OCI-LY3 (cell line): ENCODE data around the gene CCL26.
"Not testable (repeated sequence)": the region's sequence is repeated elsewhere in the genome, so short reads cannot be mapped to it uniquely, and the experiment has no call there.

Experiments used
- H2AFZ ChIP-seq: fragments of 200-600, 300-600 bp; shearing (Covaris generic); 2 replicates; pipeline ENCODE4 v1.6.0; 2014; ENCODE audit warnings: antibody characterized with exemption, low read depth, low read length
- H3K27ac ChIP-seq: fragments of 200-600, 300-600 bp; sonication (generic); 2 replicates; pipeline ENCODE4 v1.5.1; 2014; ENCODE audit warnings: mild to moderate bottlenecking, low read length, moderate library complexity, mixed read lengths
- H3K27me3 ChIP-seq: fragments of 200-600, 300-600 bp; sonication (generic); 2 replicates; pipeline ENCODE4 v1.6.1; 2014; ENCODE audit warnings: low read depth, low read length, mixed read lengths
- H3K36me3 ChIP-seq: fragments of 200-600, 300-600 bp; sonication (generic); replicated peaks from 2 replicates; pipeline ENCODE3; 2014; ENCODE audit warnings: low read depth, low read length, mixed read lengths
- H3K4me1 ChIP-seq: fragments of 300-600, 200-600 bp; sonication (generic); 2 replicates; pipeline ENCODE4 v1.6.1; 2014; ENCODE audit warnings: low read length, mixed read lengths
- H3K4me2 ChIP-seq: fragments of 200-600, 300-600 bp; sonication (generic); 2 replicates; pipeline ENCODE4 v1.6.1; 2014; ENCODE audit warnings: low read length, mixed read lengths
- H3K4me3 ChIP-seq: fragments of 300-600, 200-600 bp; sonication (generic); 2 replicates; pipeline ENCODE4 v1.5.1; 2014; ENCODE audit warnings: antibody characterized with exemption, mild to moderate bottlenecking, low read length, moderate library complexity
- H3K79me2 ChIP-seq: fragments of 300-600, 200-600 bp; shearing (Covaris generic); 2 replicates; pipeline ENCODE4 v1.6.1; 2014; ENCODE audit warnings: mild to moderate bottlenecking, low read length, mixed read lengths
- H3K9ac ChIP-seq: fragments of 300-600, 200-600 bp; shearing (Covaris generic); 2 replicates; pipeline ENCODE4 v1.6.0; 2014; ENCODE audit warnings: mild to moderate bottlenecking, low read length, moderate library complexity
- H3K9me3 ChIP-seq: fragments of 200-600, 300-600 bp; shearing (Covaris generic); 2 replicates; pipeline ENCODE4 v1.6.1; 2014; ENCODE audit warnings: low read length, mixed read lengths; ENCODE audit not compliant: insufficient read depth
- H4K20me1 ChIP-seq: fragments of 200-600, 300-600 bp; sonication (generic); 2 replicates; pipeline ENCODE4 v1.6.1; 2016; ENCODE audit warnings: low read length, mixed read lengths; ENCODE audit not compliant: insufficient read depth
- CTCF ChIP-seq: fragments of 200-600, 300-600 bp; sonication (generic); IDR thresholded peaks from 2 replicates; pipeline ENCODE4 v1.5.1; 2014; ENCODE audit warnings: antibody characterized with exemption, low read length, low read depth
- EZH2phosphoT487 ChIP-seq: fragments of 200-600 bp; shearing (Covaris generic); IDR thresholded peaks from 2 replicates; pipeline ENCODE4 v1.6.1; 2018; ENCODE audit warnings: antibody characterized with exemption, mixed run types, low read depth

Gene CCL26

GRCh38 chr7:75795831-75796285 lies 23.8 kb upstream of the CCL26 start:
- no peak overlapping the region for H3K27ac ChIP-seq

GRCh38 chr7:75793676-75794075 lies 21.7 kb upstream of the CCL26 start:
- no peak for TF ChIP-seq EZH2phosphoT487
- no peak for TF ChIP-seq CTCF
- H3K79me2 ChIP-seq: no peaks in the 10 kb centered on the region
- no peak overlapping the region for H3K9ac ChIP-seq
- H3K4me2 ChIP-seq: no peak overlapping the region
- H3K4me1 ChIP-seq: no peaks in the 10 kb centered on the region
- no peaks in the 10 kb centered on the region for H3K27me3 ChIP-seq
- no peaks in the 10 kb centered on the region for H3K36me3 ChIP-seq
- no peaks in the 10 kb centered on the region for H4K20me1 ChIP-seq
- no peak overlapping the region for H2AFZ ChIP-seq
- H3K4me3 ChIP-seq: no peak overlapping the region
- H3K27ac ChIP-seq: no peak overlapping the region
- no peaks in the 10 kb centered on the region for H3K9me3 ChIP-seq

More at GRCh38 chr7:75795831-75796285, 23.8 kb upstream of the CCL26 start:
- Histone ChIP-seq H3K9ac (no peak overlapping the region), H3K9me3 (no peaks in the 10 kb centered on the region), H3K27me3 (no peaks in the 10 kb centered on the region), H3K4me2 (no peak overlapping the region), H3K79me2 (no peaks in the 10 kb centered on the region), H3K4me1 (no peaks in the 10 kb centered on the region), H3K4me3 (no peak overlapping the region), H3K36me3 (no peaks in the 10 kb centered on the region), H2AFZ (no peak overlapping the region), H4K20me1 (no peaks in the 10 kb centered on the region)
- TF ChIP-seq CTCF: no peak
- TF ChIP-seq EZH2phosphoT487: no peak

- not testable (repeated sequence) for H3K4me1 ChIP-seq, H3K4me3 ChIP-seq, H3K36me3 ChIP-seq, H3K27ac ChIP-seq, H3K4me2 ChIP-seq, H4K20me1 ChIP-seq, H3K27me3 ChIP-seq, H2AFZ ChIP-seq, H3K9me3 ChIP-seq, H3K9ac ChIP-seq, H3K79me2 ChIP-seq
These were observed 20.6 kb upstream of the CCL26 start for GRCh38 chr7:75792567-75792966.

- H4K20me1 ChIP-seq: no peaks in the 10 kb centered on the region
- TF ChIP-seq CTCF (no peak), EZH2phosphoT487 (no peak)
- H3K79me2 ChIP-seq: no peaks in the 10 kb centered on the region
- no peak overlapping the region for H2AFZ ChIP-seq
- H3K4me2 ChIP-seq: no peak overlapping the region
- no peak overlapping the region for H3K27ac ChIP-seq
- H3K27me3 ChIP-seq: no peaks in the 10 kb centered on the region
- no peak overlapping the region for H3K4me3 ChIP-seq
- H3K4me1 ChIP-seq: no peaks in the 10 kb centered on the region
- no peaks in the 10 kb centered on the region for H3K9me3 ChIP-seq
- H3K9ac ChIP-seq: no peak overlapping the region
- H3K36me3 ChIP-seq: no peaks in the 10 kb centered on the region
These were observed 17.4 kb upstream of the CCL26 start for GRCh38 chr7:75789361-75789924.

GRCh38 chr7:75788154-75788847 lies 16.3 kb upstream of the CCL26 start:
- H3K9me3 ChIP-seq, H3K4me2 ChIP-seq, H3K36me3 ChIP-seq, H3K4me3 ChIP-seq, H4K20me1 ChIP-seq, H3K79me2 ChIP-seq, H3K27ac ChIP-seq, H3K9ac ChIP-seq, H3K4me1 ChIP-seq, H2AFZ ChIP-seq, H3K27me3 ChIP-seq: not testable (repeated sequence)

GRCh38 chr7:75783058-75783457 lies 11.0 kb upstream of the CCL26 start:
- H3K36me3 ChIP-seq, H3K9ac ChIP-seq, H3K79me2 ChIP-seq, H3K4me2 ChIP-seq, H3K27me3 ChIP-seq, H3K27ac ChIP-seq, H3K9me3 ChIP-seq, H3K4me1 ChIP-seq, H4K20me1 ChIP-seq, H3K4me3 ChIP-seq, H2AFZ ChIP-seq: not testable (repeated sequence)

GRCh38 chr7:75780647-75781273 lies 8.7 kb upstream of the CCL26 start:
- not testable (repeated sequence) for H3K4me1 ChIP-seq, H3K9me3 ChIP-seq, H4K20me1 ChIP-seq, H3K27ac ChIP-seq, H3K79me2 ChIP-seq, H3K36me3 ChIP-seq, H2AFZ ChIP-seq, H3K4me2 ChIP-seq, H3K27me3 ChIP-seq, H3K9ac ChIP-seq, H3K4me3 ChIP-seq
